OCI-LY3 (cell line): ENCODE data around the gene BORCS5.

Experiments
- H2AFZ ChIP-seq: fragments of 200-600, 300-600 bp; shearing (Covaris generic); 2 replicates; pipeline ENCODE4 v1.6.0; 2014; ENCODE audit warnings: antibody characterized with exemption, low read depth, low read length
- H3K27ac ChIP-seq: fragments of 200-600, 300-600 bp; sonication (generic); 2 replicates; pipeline ENCODE4 v1.5.1; 2014; ENCODE audit warnings: mild to moderate bottlenecking, low read length, moderate library complexity, mixed read lengths
- H3K27me3 ChIP-seq: fragments of 200-600, 300-600 bp; sonication (generic); 2 replicates; pipeline ENCODE4 v1.6.1; 2014; ENCODE audit warnings: low read depth, low read length, mixed read lengths
- H3K36me3 ChIP-seq: fragments of 200-600, 300-600 bp; sonication (generic); replicated peaks from 2 replicates; pipeline ENCODE3; 2014; ENCODE audit warnings: low read depth, low read length, mixed read lengths
- H3K4me1 ChIP-seq: fragments of 300-600, 200-600 bp; sonication (generic); 2 replicates; pipeline ENCODE4 v1.6.1; 2014; ENCODE audit warnings: low read length, mixed read lengths
- H3K4me2 ChIP-seq: fragments of 200-600, 300-600 bp; sonication (generic); 2 replicates; pipeline ENCODE4 v1.6.1; 2014; ENCODE audit warnings: low read length, mixed read lengths
- H3K4me3 ChIP-seq: fragments of 300-600, 200-600 bp; sonication (generic); 2 replicates; pipeline ENCODE4 v1.5.1; 2014; ENCODE audit warnings: antibody characterized with exemption, mild to moderate bottlenecking, low read length, moderate library complexity
- H3K79me2 ChIP-seq: fragments of 300-600, 200-600 bp; shearing (Covaris generic); 2 replicates; pipeline ENCODE4 v1.6.1; 2014; ENCODE audit warnings: mild to moderate bottlenecking, low read length, mixed read lengths
- H3K9ac ChIP-seq: fragments of 300-600, 200-600 bp; shearing (Covaris generic); 2 replicates; pipeline ENCODE4 v1.6.0; 2014; ENCODE audit warnings: mild to moderate bottlenecking, low read length, moderate library complexity
- H3K9me3 ChIP-seq: fragments of 200-600, 300-600 bp; shearing (Covaris generic); 2 replicates; pipeline ENCODE4 v1.6.1; 2014; ENCODE audit warnings: low read length, mixed read lengths; ENCODE audit not compliant: insufficient read depth
- H4K20me1 ChIP-seq: fragments of 200-600, 300-600 bp; sonication (generic); 2 replicates; pipeline ENCODE4 v1.6.1; 2016; ENCODE audit warnings: low read length, mixed read lengths; ENCODE audit not compliant: insufficient read depth
- EZH2phosphoT487 ChIP-seq: fragments of 200-600 bp; shearing (Covaris generic); IDR thresholded peaks from 2 replicates; pipeline ENCODE4 v1.6.1; 2018; ENCODE audit warnings: antibody characterized with exemption, mixed run types, low read depth
- TF ChIP-seq, protein P1 (sequence below): fragments of 200-600, 300-600 bp; sonication (generic); IDR thresholded peaks from 2 replicates; pipeline ENCODE4 v1.5.1; 2014; ENCODE audit warnings: antibody characterized with exemption, low read length, low read depth

BORCS5 gene

DNA sequence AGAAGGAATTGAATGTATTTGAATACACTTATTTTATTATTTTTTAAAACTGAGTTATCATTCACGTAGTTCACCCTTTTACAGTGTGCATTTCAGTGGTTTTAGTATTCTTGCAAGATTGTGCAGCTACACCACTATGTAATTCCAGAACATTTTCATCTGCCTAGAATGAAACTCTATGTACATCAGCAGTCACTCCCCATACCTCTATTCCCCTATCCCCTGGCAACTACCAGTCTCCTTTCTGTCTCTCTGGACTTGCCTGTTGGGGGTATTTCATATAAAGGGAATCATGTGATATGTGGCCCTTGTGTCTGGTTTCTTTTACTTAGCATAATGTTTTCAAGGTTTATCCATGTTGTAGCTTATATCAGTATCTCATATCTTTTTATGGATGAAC lies 96.8 kb downstream of the BORCS5 start:
- H3K9me3 ChIP-seq = no peaks in the 10 kb centered on the region
- no peaks in the 10 kb centered on the region for H3K36me3 ChIP-seq
- no peak overlapping the region for H3K4me3 ChIP-seq
- no peaks in the 10 kb centered on the region for H4K20me1 ChIP-seq
- no peak for TF ChIP-seq EZH2phosphoT487
- TF ChIP-seq, protein P1, sequence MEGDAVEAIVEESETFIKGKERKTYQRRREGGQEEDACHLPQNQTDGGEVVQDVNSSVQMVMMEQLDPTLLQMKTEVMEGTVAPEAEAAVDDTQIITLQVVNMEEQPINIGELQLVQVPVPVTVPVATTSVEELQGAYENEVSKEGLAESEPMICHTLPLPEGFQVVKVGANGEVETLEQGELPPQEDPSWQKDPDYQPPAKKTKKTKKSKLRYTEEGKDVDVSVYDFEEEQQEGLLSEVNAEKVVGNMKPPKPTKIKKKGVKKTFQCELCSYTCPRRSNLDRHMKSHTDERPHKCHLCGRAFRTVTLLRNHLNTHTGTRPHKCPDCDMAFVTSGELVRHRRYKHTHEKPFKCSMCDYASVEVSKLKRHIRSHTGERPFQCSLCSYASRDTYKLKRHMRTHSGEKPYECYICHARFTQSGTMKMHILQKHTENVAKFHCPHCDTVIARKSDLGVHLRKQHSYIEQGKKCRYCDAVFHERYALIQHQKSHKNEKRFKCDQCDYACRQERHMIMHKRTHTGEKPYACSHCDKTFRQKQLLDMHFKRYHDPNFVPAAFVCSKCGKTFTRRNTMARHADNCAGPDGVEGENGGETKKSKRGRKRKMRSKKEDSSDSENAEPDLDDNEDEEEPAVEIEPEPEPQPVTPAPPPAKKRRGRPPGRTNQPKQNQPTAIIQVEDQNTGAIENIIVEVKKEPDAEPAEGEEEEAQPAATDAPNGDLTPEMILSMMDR = no peak
- H3K4me2 ChIP-seq = no peak overlapping the region
- no peaks in the 10 kb centered on the region for H3K4me1 ChIP-seq
- H3K9ac ChIP-seq = no peak overlapping the region
- H3K27me3 ChIP-seq = no peaks in the 10 kb centered on the region
- no peaks in the 10 kb centered on the region for H3K79me2 ChIP-seq
- no peak overlapping the region for H3K27ac ChIP-seq
- no peak overlapping the region for H2AFZ ChIP-seq

DNA sequence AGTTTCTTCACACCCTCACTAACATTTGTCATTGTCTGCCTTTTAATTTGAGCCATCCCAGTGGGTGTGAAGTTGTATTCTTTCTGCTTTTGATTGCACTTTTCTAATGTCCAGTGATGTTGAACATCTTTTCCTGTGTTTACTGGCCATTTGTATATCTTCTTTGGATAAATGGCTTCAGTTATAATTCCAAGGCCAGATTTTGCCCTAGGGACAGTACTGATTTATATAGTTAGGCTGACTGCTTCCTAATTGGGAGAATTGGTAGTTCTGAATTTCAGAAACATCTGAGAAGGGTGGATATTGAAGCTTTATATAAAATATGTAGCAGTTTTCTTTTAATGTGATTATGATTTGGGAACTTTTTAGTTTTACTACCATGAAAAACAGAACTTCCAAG lies 97.4 kb downstream of the BORCS5 start:
- no peak overlapping the region for H3K9ac ChIP-seq

GRCh38 chr12:12456637-12457036 lies 99.8 kb downstream of the BORCS5 start:
- no peaks in the 10 kb centered on the region for H3K9me3 ChIP-seq

More for the DNA sequence above, 97.4 kb downstream of the BORCS5 start:
- H3K36me3 ChIP-seq = no peaks in the 10 kb centered on the region
- H3K27ac ChIP-seq = no peak overlapping the region
- no peaks in the 10 kb centered on the region for H3K4me1 ChIP-seq
- H3K9me3 ChIP-seq = no peaks in the 10 kb centered on the region
- H2AFZ ChIP-seq = no peak overlapping the region
- H3K4me2 ChIP-seq = no peak overlapping the region
- TF ChIP-seq, protein P1 = no peak
- no peaks in the 10 kb centered on the region for H4K20me1 ChIP-seq
- no peaks in the 10 kb centered on the region for H3K27me3 ChIP-seq
- no peaks in the 10 kb centered on the region for H3K79me2 ChIP-seq
- H3K4me3 ChIP-seq = no peak overlapping the region

GRCh38 chr12:12460935-12461922 lies 104.4 kb downstream of the BORCS5 start:
- Histone ChIP-seq H3K9ac (no peak overlapping the region), H3K79me2 (no peaks in the 10 kb centered on the region), H3K4me3 (no peak overlapping the region), H3K4me2 (no peak overlapping the region), H3K36me3 (no peaks in the 10 kb centered on the region), H3K4me1 (no peaks in the 10 kb centered on the region), H3K27me3 (no peaks in the 10 kb centered on the region), H3K9me3 (no peaks in the 10 kb centered on the region), H4K20me1 (no peaks in the 10 kb centered on the region), H3K27ac (no peak overlapping the region), H2AFZ (no peak overlapping the region)
- no peak for TF ChIP-seq EZH2phosphoT487
- TF ChIP-seq, protein P1 = no peak

More at GRCh38 chr12:12456637-12457036, 99.8 kb downstream of the BORCS5 start:
- Histone ChIP-seq H2AFZ (no peak overlapping the region), H3K4me1 (no peaks in the 10 kb centered on the region), H3K36me3 (no peaks in the 10 kb centered on the region), H3K27ac (no peak overlapping the region), H3K9ac (no peak overlapping the region), H4K20me1 (no peaks in the 10 kb centered on the region), H3K79me2 (no peaks in the 10 kb centered on the region), H3K4me2 (no peak overlapping the region), H3K27me3 (no peaks in the 10 kb centered on the region), H3K4me3 (no peak overlapping the region)
- TF ChIP-seq, protein P1 = no peak
- no peak for TF ChIP-seq EZH2phosphoT487
